A673 (cell line): ENCODE measurements around the gene ATP6V0D1. TPM values are rescaled to one million over a fixed set of nuclear protein-coding genes. Genes with fewer than 3 reads are reported as not detected.
A peak's percentile ranks its signal among the peaks of the same experiment; 100 is the strongest.

ENCODE experiments used
- BruUV-seq: library from RNA; stranded (reverse); fragments of 400-500 nt; replicated peaks from 2 replicates; lab custom pipeline; 2021; lab: Mats Ljungman, UMichigan
- CTCF ChIA-PET: fragments of 300-600 bp; sonication (Branson Sonifier 250); formaldehyde crosslinking; loops from one replicate; lab custom pipeline; 2022; ENCODE audit warnings: antibody characterized with exemption; lab: Charles Lee
- POLR2A ChIA-PET: fragments of 300-600 bp; sonication (Branson Sonifier 250); formaldehyde crosslinking; loops from one replicate; lab custom pipeline; 2022; ENCODE audit warnings: antibody characterized with exemption; ENCODE audit not compliant: low non-redundant PET; lab: Charles Lee
- DNase-seq: peaks from one replicate; pipeline ENCODE4 v3.0.0-alpha.2; 2015; ENCODE audit warnings: low spot score
- H3K27ac ChIP-seq: fragments of 200-600 bp; sonication (generic); 2 replicates; pipeline ENCODE4 v1.5.1; 2016; ENCODE audit warnings: mixed run types, low read depth, mild to moderate bottlenecking, mixed read lengths, antibody characterized with exemption, low read length; ENCODE audit not compliant: poor library complexity, severe bottlenecking
- H3K27me3 ChIP-seq: fragments of 200-600 bp; sonication (generic); replicated peaks from 2 replicates; pipeline ENCODE4 v1.6.1; 2017; ENCODE audit warnings: mixed run types, low read depth, mild to moderate bottlenecking, mixed read lengths, antibody characterized with exemption, low read length; ENCODE audit not compliant: insufficient read depth, poor library complexity
- H3K36me3 ChIP-seq: fragments of 200-600 bp; sonication (generic); 2 replicates; pipeline ENCODE4 v1.6.1; 2016; ENCODE audit warnings: mixed run types, mild to moderate bottlenecking, mixed read lengths, antibody characterized with exemption, low read length; ENCODE audit not compliant: insufficient read depth, poor library complexity, severe bottlenecking
- H3K4me1 ChIP-seq: fragments of 200-600 bp; sonication (generic); 2 replicates; pipeline ENCODE4 v1.6.1; 2017; ENCODE audit warnings: mixed run types, mild to moderate bottlenecking, mixed read lengths, antibody characterized with exemption, low read length; ENCODE audit not compliant: insufficient read depth, poor library complexity, severe bottlenecking
- H3K4me3 ChIP-seq: fragments of 200-600 bp; sonication (generic); 2 replicates; pipeline ENCODE4 v1.5.1; 2016; ENCODE audit warnings: low read depth, mixed run types, mild to moderate bottlenecking, mixed read lengths, low read length; ENCODE audit not compliant: poor library complexity, severe bottlenecking
- H3K9me3 ChIP-seq: fragments of 200-600 bp; sonication (generic); 2 replicates; pipeline ENCODE4 v1.6.1; 2016; ENCODE audit warnings: mixed run types, low read depth, mild to moderate bottlenecking, mixed read lengths, antibody characterized with exemption, low read length; ENCODE audit not compliant: poor library complexity, severe bottlenecking
- CTCF ChIP-seq: fragments of 300-800, 200-600 bp; sonication (generic); conservative IDR thresholded peaks from 2 replicates; pipeline ENCODE4 v1.5.1; 2017; ENCODE audit warnings: low read depth, mild to moderate bottlenecking, antibody characterized with exemption, low read length, moderate library complexity, mixed read lengths
- EZH2 ChIP-seq: fragments of 200-600 bp; sonication (generic); IDR thresholded peaks from 2 replicates; pipeline ENCODE4 v1.6.1; 2017; ENCODE audit warnings: borderline replicate concordance, low read depth, mild to moderate bottlenecking, mixed read lengths, antibody characterized with exemption, low read length; ENCODE audit not compliant: poor library complexity, severe bottlenecking
- intact Hi-C: fragments of 100-400 bp; cut with micrococcal nuclease; formaldehyde crosslinking; loops from one replicate; pipeline ENCODE4 v1.10.0; 2022; ENCODE audit not compliant: unreplicated experiment
- total RNA-seq: library from RNA; stranded (reverse); gene quantifications from 2 replicates; pipeline ENCODE4 v1.2.3, GENCODE V29; 2021

ATP6V0D1 gene
- total RNA-seq, 1 experiment from 2014 or later = 63.9 TPM

DNA sequence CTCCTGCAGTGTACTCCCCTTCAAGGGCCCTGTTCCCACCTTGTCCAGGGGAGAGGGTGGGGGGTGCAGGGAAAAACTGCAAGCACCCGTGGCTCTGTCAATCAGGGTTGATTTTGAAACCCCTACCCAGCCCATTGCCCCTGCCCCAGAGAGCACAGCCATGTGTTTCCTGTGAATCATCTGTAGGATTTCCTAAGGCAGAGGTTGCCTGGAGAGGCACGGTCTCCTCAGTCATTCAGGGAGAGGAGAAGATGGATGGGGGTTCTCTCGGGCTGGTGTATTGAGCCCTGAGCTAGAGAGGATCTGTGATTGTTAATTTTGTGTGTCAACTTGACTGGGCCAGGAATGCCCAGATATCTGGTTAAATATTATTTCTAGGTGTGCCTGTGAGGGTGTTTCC lies 5.8 kb upstream of the ATP6V0D1 start:
- no TSS peak for BruUV-seq
- Histone ChIP-seq H3K27ac (no peak overlapping the region), H3K4me3 (no peak overlapping the region), H3K36me3 (no peaks in the 10 kb centered on the region), H3K27me3 (no peaks in the 10 kb centered on the region), H3K4me1 (no peaks in the 10 kb centered on the region), H3K9me3 (no peaks in the 10 kb centered on the region)
- DNase-seq = no peak
- ChIA-PET CTCF (no interaction called here), POLR2A (no interaction called here)
- intact Hi-C loops = no loop called here
- TF ChIP-seq CTCF (no peak), EZH2 (no peak)

GRCh38 chr16:67483731-67484525 lies 3.0 kb upstream of the ATP6V0D1 start:
- TF ChIP-seq EZH2 (no peak), CTCF (no peak)
- intact Hi-C loops = no loop called here
- Histone ChIP-seq H3K27me3 (no peaks in the 10 kb centered on the region), H3K27ac (no peak overlapping the region), H3K36me3 (no peaks in the 10 kb centered on the region), H3K9me3 (no peaks in the 10 kb centered on the region), H3K4me1 (no peaks in the 10 kb centered on the region), H3K4me3 (no peak overlapping the region)
- BruUV-seq = no TSS peak
- no peak for DNase-seq
- ChIA-PET CTCF (no interaction called here), POLR2A (no interaction called here)

- no TSS peak for BruUV-seq
- H3K4me1 ChIP-seq = no peaks in the 10 kb centered on the region
- no peaks in the 10 kb centered on the region for H3K9me3 ChIP-seq
- peak within 1 kb of the TSS; percentile 95 for H3K4me3 ChIP-seq
- ChIA-PET POLR2A (no interaction called here), CTCF (no interaction called here)
- no peak for DNase-seq
- no peaks in the 10 kb centered on the region for H3K36me3 ChIP-seq
- peak within 1 kb of the TSS; percentile 81 for H3K27ac ChIP-seq
- no peaks in the 10 kb centered on the region for H3K27me3 ChIP-seq
- intact Hi-C loops = no loop called here
- TF ChIP-seq CTCF (no peak), EZH2 (no peak)
These were observed 2.2 kb upstream of the ATP6V0D1 start, which contains the start of gene AGRP for GRCh38 chr16:67483150-67483549. Gene AGRP (minus strand): TSS chr16:67483547. CDS start chr16:67483398, 149 bp downstream.
